Heart left ventricle (tissue), 16 donors: Measurements from ENCODE around the gene MACIR. TPM values are rescaled to one million over a fixed set of nuclear protein-coding genes. Genes with fewer than 3 reads are reported as not detected.

Experiments
- ATAC-seq, 4 donors: fragments of 200-7000 bp; cut with Tn5 transposase; one replicate each; pipeline ENCODE4 v1.9.1; 2020 to 2022; ENCODE audit warnings: moderate library complexity in 4 of 4, mild to moderate bottlenecking in 3 of 4, moderate number of reproducible peaks in 1 of 4
- DNase-seq, 5 donors: peaks; one replicate each; pipeline ENCODE4 v3.0.0-alpha.2; 2020
- H3K27ac ChIP-seq, 12 donors: fragments of 200-600 bp; sonication (generic) in 4 of 12; one replicate each; pipeline versions ENCODE4 v1.5.0 to v1.8.0; 2016 to 2022; ENCODE audit warnings: mild to moderate bottlenecking in 2 of 12
- H3K27me3 ChIP-seq, 9 donors: fragments of 200-600 bp; sonication (generic) in 2 of 9; one replicate each; pipeline versions ENCODE4 v1.5.1 to v1.8.0; 2016 to 2022; ENCODE audit warnings: mild to moderate bottlenecking in 3 of 9
- H3K36me3 ChIP-seq, 9 donors: fragments of 200-600 bp; sonication (generic) in 2 of 9; one replicate each; pipeline versions ENCODE4 v1.5.0 to v1.8.0; 2018 to 2022; ENCODE audit warnings: mild to moderate bottlenecking in 2 of 9
- H3K4me1 ChIP-seq, 12 donors: fragments of 200-600 bp; sonication (generic) in 4 of 12; one replicate each; pipeline versions ENCODE4 v1.5.0 to v1.8.0; 2016 to 2022; ENCODE audit warnings: mild to moderate bottlenecking in 3 of 12
- H3K4me3 ChIP-seq, 12 donors: fragments of 200-600 bp; sonication (generic) in 4 of 12; one replicate each; pipeline versions ENCODE4 v1.5.0 to v1.8.0; 2017 to 2022; ENCODE audit warnings: mild to moderate bottlenecking in 9 of 12, moderate library complexity in 4 of 12
- H3K9me3 ChIP-seq, 12 donors: fragments of 200-600 bp; sonication (generic) in 4 of 12; one replicate each; pipeline versions ENCODE4 v1.5.0 to v1.8.0; 2016 to 2022; ENCODE audit warnings: mild to moderate bottlenecking in 1 of 12
- POLR2A ChIP-seq, 2 donors: fragments of 450-650 bp; IDR thresholded peaks; one replicate each; pipeline ENCODE4 v1.6.1; 2017; ENCODE audit warnings: antibody characterized with exemption in 2 of 2, mild to moderate bottlenecking in 2 of 2, moderate library complexity in 2 of 2
- WGBS, 4 donors: extraction: QIAGEN DNeasy Blood & Tissue Kit in 2 of 4; methylation state at CpG; one replicate each; pipeline versions ENCODE4 v1.1.5 to v1.1.7; 2013 to 2018; 5-methylcytosine and 5-hydroxymethylcytosine counted together
- intact Hi-C, 10 donors: fragments of 100-400 bp; cut with DNase I; formaldehyde crosslinking; loops; one replicate each; pipeline versions ENCODE4 v1.11.1 to v1.14.2; 2022
- polyA plus RNA-seq, 2 donors: library from polyadenylated mRNA; stranded (reverse); fragments of 200-250 nt; gene quantifications; one replicate each; pipeline ENCODE4 v1.2.3, GENCODE V29; 2013
- total RNA-seq, 9 donors: library from RNA; depleted of rRNA in 2 of 9; stranded (reverse); fragments of >200 nt in 2 of 9; fragmentation: NEBNext Ultra II Directional in 3 of 9; extraction: Animal tissue kit (Norgen Biotek cat#: 25700) in 3 of 9; gene quantifications; one replicate each; pipeline versions ENCODE4 v1.1.0 to v1.2.4, GENCODE V29; 2016 to 2023
- TF ChIP-seq, protein P1 (sequence below), 12 donors: fragments of 200-600 bp; sonication (generic) in 4 of 12; IDR thresholded peaks; one replicate each; pipeline versions ENCODE4 v1.5.0 to v1.8.0; 2018 to 2022; ENCODE audit warnings: antibody characterized with exemption in 12 of 12, mild to moderate bottlenecking in 5 of 12
- donor health status: ischemic (EF 13 %, LVEDD 7.1; RV severe dilation, severe dysfunction).
- donor health status: healthy with polysubstance abuse.
- donor health status: DM: no; HTN: yes; CAD: no.
- donor health status: DM: no; HTN: no; CAD: no.
- donor health status: ischemic (EF 25% LVEDD 6.9; RV normal size, moderate dysfunction).
- donor health status: ischemic (EF 25% LVEDD 5.7; RV mildly dilated, moderate dysfunction).
- donor health status: healthy.
- donor health status: DM: yes; HTN: yes; CAD: no.
- donor health status: ischemic (EF 35%, LVEDD 5.7; RV mildly dilated, moderate dysfunction).
- donor health status: nonischemic (EF 11% LVEDD 7.7; RV severe dilation, severe dysfunction).
- donor health status: DM: yes; HTN: yes; CAD: no.
- donor health status: PGD.
- donor health status: ischemic (EF 29% LVEDD 5.4; RV normal size, mild dysfunction).
- donor health status: nonischemic (EF 23%, LVEDD 6.1; RV moderate dilation, normal function).

MACIR gene
- total and polyA plus RNA-seq, 11 donors = 2.7 to 6.0 (median 4.5) TPM

GRCh38 chr5:103243665-103244064 is 14.9 kb upstream of the MACIR start:
- Histone ChIP-seq H3K4me1 (no peaks in the 10 kb centered on the region), H3K9me3 (peaks cover 0 to 17% (median 6%) of the 10 kb centered on the region in 12 donors), H3K36me3 (no peaks in the 10 kb centered on the region), H3K4me3 (no peak overlapping the region), H3K27me3 (peaks cover 0 to 4% (median 0%) of the 10 kb centered on the region in 9 donors), H3K27ac (no peak overlapping the region)
- TF ChIP-seq, protein P1, sequence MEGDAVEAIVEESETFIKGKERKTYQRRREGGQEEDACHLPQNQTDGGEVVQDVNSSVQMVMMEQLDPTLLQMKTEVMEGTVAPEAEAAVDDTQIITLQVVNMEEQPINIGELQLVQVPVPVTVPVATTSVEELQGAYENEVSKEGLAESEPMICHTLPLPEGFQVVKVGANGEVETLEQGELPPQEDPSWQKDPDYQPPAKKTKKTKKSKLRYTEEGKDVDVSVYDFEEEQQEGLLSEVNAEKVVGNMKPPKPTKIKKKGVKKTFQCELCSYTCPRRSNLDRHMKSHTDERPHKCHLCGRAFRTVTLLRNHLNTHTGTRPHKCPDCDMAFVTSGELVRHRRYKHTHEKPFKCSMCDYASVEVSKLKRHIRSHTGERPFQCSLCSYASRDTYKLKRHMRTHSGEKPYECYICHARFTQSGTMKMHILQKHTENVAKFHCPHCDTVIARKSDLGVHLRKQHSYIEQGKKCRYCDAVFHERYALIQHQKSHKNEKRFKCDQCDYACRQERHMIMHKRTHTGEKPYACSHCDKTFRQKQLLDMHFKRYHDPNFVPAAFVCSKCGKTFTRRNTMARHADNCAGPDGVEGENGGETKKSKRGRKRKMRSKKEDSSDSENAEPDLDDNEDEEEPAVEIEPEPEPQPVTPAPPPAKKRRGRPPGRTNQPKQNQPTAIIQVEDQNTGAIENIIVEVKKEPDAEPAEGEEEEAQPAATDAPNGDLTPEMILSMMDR (IDR thresholded peaks at IDR 0.05) = no peak
- no peak for TF ChIP-seq POLR2A (IDR thresholded peaks at IDR 0.05)
- ATAC-seq (no peak), DNase-seq (no peak)
- WGBS, 4 donors = 39 to 45% (median 39%) methylated on average over 2 of the region's 2 CpGs
- intact Hi-C loops = no loop called here

GRCh38 chr5:103244398-103244797 is 14.2 kb upstream of the MACIR start:
- intact Hi-C loops = no loop called here
- no peak overlapping the region for H3K27ac ChIP-seq

GRCh38 chr5:103245761-103246160 is 12.8 kb upstream of the MACIR start:
- H3K4me3 ChIP-seq = no peak overlapping the region
- intact Hi-C loops = no loop called here
- H3K9me3 ChIP-seq = no peaks in the 10 kb centered on the region
- TF ChIP-seq, protein P1 (IDR thresholded peaks at IDR 0.05) = no peak
- no peak for TF ChIP-seq POLR2A (IDR thresholded peaks at IDR 0.05)
- H3K4me1 ChIP-seq = no peaks in the 10 kb centered on the region
- peaks cover 0 to 4% (median 0%) of the 10 kb centered on the region in 9 donors for H3K27me3 ChIP-seq
- WGBS, 4 donors = 82 to 91% (median 89%) methylated on average over 4 of the region's 4 CpGs
- DNase-seq = no peak
- no peak overlapping the region for H3K27ac ChIP-seq
- no peaks in the 10 kb centered on the region for H3K36me3 ChIP-seq
- no peak for ATAC-seq

More at GRCh38 chr5:103244398-103244797, 14.2 kb upstream of the MACIR start:
- H3K4me1 ChIP-seq = no peaks in the 10 kb centered on the region
- no peak overlapping the region for H3K4me3 ChIP-seq
- TF ChIP-seq POLR2A (IDR thresholded peaks at IDR 0.05) = no peak
- TF ChIP-seq, protein P1 (IDR thresholded peaks at IDR 0.05) = no peak
- no peaks in the 10 kb centered on the region for H3K36me3 ChIP-seq
- ATAC-seq (no peak), DNase-seq (no peak)
- H3K9me3 ChIP-seq = peaks cover 0 to 10% (median 3%) of the 10 kb centered on the region in 12 donors
- H3K27me3 ChIP-seq = peaks cover 0 to 4% (median 0%) of the 10 kb centered on the region in 9 donors

DNA sequence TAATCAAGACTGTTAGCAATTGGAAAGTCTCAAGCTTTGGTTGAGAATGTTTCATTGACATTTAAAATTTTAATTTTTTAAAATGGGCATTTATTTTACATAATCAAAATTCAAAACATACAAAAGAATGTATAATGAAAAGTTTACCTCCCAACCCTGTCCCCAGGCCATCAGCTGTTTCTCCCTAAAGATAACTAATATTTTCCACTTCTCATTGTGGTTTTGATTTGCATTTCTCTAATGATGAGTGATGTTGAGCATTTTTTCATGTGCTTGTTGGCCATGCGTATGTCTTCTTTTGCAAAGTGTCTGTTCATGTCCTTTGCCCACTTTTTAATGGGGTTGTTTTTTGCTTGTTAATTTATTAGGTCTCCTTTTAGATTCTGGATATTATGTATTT is 11.4 kb upstream of the MACIR start:
- Histone ChIP-seq H3K36me3 (no peaks in the 10 kb centered on the region), H3K9me3 (no peaks in the 10 kb centered on the region), H3K4me3 (no peak overlapping the region), H3K4me1 (no peaks in the 10 kb centered on the region), H3K27ac (no peak overlapping the region), H3K27me3 (peaks cover 0 to 4% (median 0%) of the 10 kb centered on the region in 9 donors)
- intact Hi-C loops = no loop called here
- no peak for DNase-seq
- ATAC-seq = no peak
- TF ChIP-seq, protein P1 (IDR thresholded peaks at IDR 0.05) = no peak
- TF ChIP-seq POLR2A (IDR thresholded peaks at IDR 0.05) = no peak
- WGBS, 4 donors = 96 to 99% (median 97%) methylated on average over 1 of the region's 1 CpG
